Esophagus squamous epithelium (tissue), 4 donors: ENCODE measurements around the gene PSMB2.

ENCODE experiments used
- CTCF ChIP-seq, 6 experiments: fragments of 450-650 bp in 4 of 6; fragments of 200-600 bp in 2 of 6; sonication (generic) in 2 of 6; IDR thresholded peaks; one replicate each; pipeline ENCODE4 v1.5.1; 2016 to 2019; ENCODE audit warnings: antibody characterized with exemption in 6 of 6, mild to moderate bottlenecking in 4 of 6, moderate library complexity in 4 of 6
- POLR2A ChIP-seq, 4 donors: fragments of 450-650 bp; IDR thresholded peaks; one replicate each; pipeline ENCODE4 v1.6.1; 2017; ENCODE audit warnings: antibody characterized with exemption in 4 of 4, mild to moderate bottlenecking in 4 of 4, moderate library complexity in 3 of 4

- TF ChIP-seq CTCF (IDR thresholded peaks at IDR 0.05) (no peak), POLR2A (IDR thresholded peaks at IDR 0.05) (no peak)
These were observed 12.3 kb downstream of the PSMB2 start for GRCh38 chr1:35629051-35629450.
